Measurements from ENCODE around the gene BCL7B. TPM values are rescaled to one million over a fixed set of nuclear protein-coding genes. Genes with fewer than 3 reads are reported as not detected.
A peak's percentile ranks its signal among the peaks of the same experiment; 100 is the strongest.
"Not testable (repeated sequence)": the region's sequence is repeated elsewhere in the genome, so short reads cannot be mapped to it uniquely, and the experiment has no call there.

Gene BCL7B
- total RNA-seq, 2 donors from 2014 or later: 52.4 to 76.7 TPM

GRCh38 chr7:73532224-73532623 is 25.3 kb downstream of the BCL7B start:
- Mint-ChIP-seq H3K36me3 (ENCODE audit: low read depth) (peaks cover 23% of the 10 kb centered on the region), H3K4me1 (peaks cover 6% of the 10 kb centered on the region), H3K4me3 (no peak overlapping the region), H3K27me3 (no peaks in the 10 kb centered on the region), H3K27ac (no peak overlapping the region), H3K9me3 (no peaks in the 10 kb centered on the region)
- ATAC-seq (replicated peaks): no peak

GRCh38 chr7:73530800-73531199 is 26.7 kb downstream of the BCL7B start:
- no peak for ATAC-seq (replicated peaks)
- H3K27ac Mint-ChIP-seq: no peak overlapping the region

GRCh38 chr7:73526896-73527821 is 30.3 kb downstream of the BCL7B start:
- Mint-ChIP-seq H3K9me3 (no peaks in the 10 kb centered on the region), H3K4me3 (peak overlapping the region; percentile 47), H3K4me1 (peaks cover 24% of the 10 kb centered on the region), H3K27me3 (no peaks in the 10 kb centered on the region), H3K36me3 (ENCODE audit: low read depth) (peaks cover 6% of the 10 kb centered on the region), H3K27ac (peak overlapping the region; percentile 87)
- ATAC-seq (replicated peaks): no peak

More at GRCh38 chr7:73530800-73531199, 26.7 kb downstream of the BCL7B start:
- peaks cover 13% of the 10 kb centered on the region for H3K4me1 Mint-ChIP-seq
- no peaks in the 10 kb centered on the region for H3K9me3 Mint-ChIP-seq
- no peaks in the 10 kb centered on the region for H3K27me3 Mint-ChIP-seq
- no peak overlapping the region for H3K4me3 Mint-ChIP-seq
- H3K36me3 Mint-ChIP-seq (ENCODE audit: low read depth): peaks cover 9% of the 10 kb centered on the region

GRCh38 chr7:73526158-73526494 is 31.4 kb downstream of the BCL7B start:
- Mint-ChIP-seq H3K4me3 (peak overlapping the region; percentile 80), H3K36me3 (ENCODE audit: low read depth) (peaks cover 11% of the 10 kb centered on the region), H3K4me1 (peaks cover 24% of the 10 kb centered on the region)
- H3K27ac Mint-ChIP-seq; ATAC-seq (replicated peaks); H3K9me3 Mint-ChIP-seq; H3K27me3 Mint-ChIP-seq: not testable (repeated sequence)

- Mint-ChIP-seq H3K9me3 (no peaks in the 10 kb centered on the region), H3K4me3 (peak within 1 kb of the TSS; percentile 91), H3K36me3 (ENCODE audit: low read depth) (peaks cover 49% of the 10 kb centered on the region), H3K27me3 (no peaks in the 10 kb centered on the region), H3K27ac (peak within 1 kb of the TSS; percentile 97), H3K4me1 (peaks cover 35% of the 10 kb centered on the region)
- peak; percentile 94 for ATAC-seq (replicated peaks)
Observed at GRCh38 chr7:73522105-73522872, 35.2 kb downstream of the BCL7B start, which contains the start of gene BAZ1B. BAZ1B (minus strand) TSS chr7:73522293; CDS start chr7:73521933, 360 bp downstream.

- peak; percentile 61 for ATAC-seq (replicated peaks)
- H3K27ac Mint-ChIP-seq: peak overlapping the region; percentile 97
- H3K4me1 Mint-ChIP-seq: peaks cover 29% of the 10 kb centered on the region
- H3K4me3 Mint-ChIP-seq: peak overlapping the region; percentile 91
- peaks cover 55% of the 10 kb centered on the region for H3K36me3 Mint-ChIP-seq (ENCODE audit: low read depth)
- H3K9me3 Mint-ChIP-seq: no peaks in the 10 kb centered on the region
- no peaks in the 10 kb centered on the region for H3K27me3 Mint-ChIP-seq
Observed at GRCh38 chr7:73521636-73522104, 35.8 kb downstream of the BCL7B start.

GRCh38 chr7:73520673-73521635 is 36.5 kb downstream of the BCL7B start:
- Mint-ChIP-seq H3K4me1 (peaks cover 28% of the 10 kb centered on the region), H3K27ac (peak overlapping the region; percentile 92), H3K27me3 (no peaks in the 10 kb centered on the region), H3K9me3 (no peaks in the 10 kb centered on the region), H3K4me3 (peak overlapping the region; percentile 90), H3K36me3 (ENCODE audit: low read depth) (peaks cover 62% of the 10 kb centered on the region)
- no peak for ATAC-seq (replicated peaks)

- ATAC-seq (replicated peaks): no peak
- no peaks in the 10 kb centered on the region for H3K9me3 Mint-ChIP-seq
- no peaks in the 10 kb centered on the region for H3K27me3 Mint-ChIP-seq
- H3K4me1 Mint-ChIP-seq: peaks cover 25% of the 10 kb centered on the region
- H3K4me3 Mint-ChIP-seq: peak overlapping the region; percentile 90
- peak overlapping the region; percentile 92 for H3K27ac Mint-ChIP-seq
- peaks cover 71% of the 10 kb centered on the region for H3K36me3 Mint-ChIP-seq (ENCODE audit: low read depth)
Observed at GRCh38 chr7:73519867-73520672, 37.4 kb downstream of the BCL7B start.

GRCh38 chr7:73518470-73518869 is 39.0 kb downstream of the BCL7B start:
- Mint-ChIP-seq H3K36me3 (ENCODE audit: low read depth) (peaks cover 87% of the 10 kb centered on the region), H3K9me3 (no peaks in the 10 kb centered on the region), H3K4me3 (peak overlapping the region; percentile 90), H3K27me3 (no peaks in the 10 kb centered on the region), H3K27ac (peak overlapping the region; percentile 92), H3K4me1 (peaks cover 24% of the 10 kb centered on the region)
- no peak for ATAC-seq (replicated peaks)

- Mint-ChIP-seq H3K4me3 (peak overlapping the region; percentile 41), H3K27ac (peak overlapping the region; percentile 50)
Observed at GRCh38 chr7:73517241-73517995, 40.1 kb downstream of the BCL7B start.

GRCh38 chr7:73515178-73515577 is 42.3 kb downstream of the BCL7B start:
- no peak overlapping the region for H3K4me3 Mint-ChIP-seq
- no peaks in the 10 kb centered on the region for H3K9me3 Mint-ChIP-seq
- H3K27ac Mint-ChIP-seq: peak overlapping the region; percentile 76
- H3K27me3 Mint-ChIP-seq: no peaks in the 10 kb centered on the region
- ATAC-seq (replicated peaks): peak; percentile 50
- peaks cover 28% of the 10 kb centered on the region for H3K4me1 Mint-ChIP-seq
- H3K36me3 Mint-ChIP-seq (ENCODE audit: low read depth): peaks cover 100% of the 10 kb centered on the region

More at GRCh38 chr7:73517241-73517995, 40.1 kb downstream of the BCL7B start:
- peaks cover 94% of the 10 kb centered on the region for H3K36me3 Mint-ChIP-seq (ENCODE audit: low read depth)
- peaks cover 28% of the 10 kb centered on the region for H3K4me1 Mint-ChIP-seq
- no peak for ATAC-seq (replicated peaks)
- no peaks in the 10 kb centered on the region for H3K27me3 Mint-ChIP-seq
- no peaks in the 10 kb centered on the region for H3K9me3 Mint-ChIP-seq

GRCh38 chr7:73512018-73512780 is 45.3 kb downstream of the BCL7B start:
- no peaks in the 10 kb centered on the region for H3K9me3 Mint-ChIP-seq

More at GRCh38 chr7:73512018-73512780, 45.3 kb downstream of the BCL7B start:
- Mint-ChIP-seq H3K27ac (no peak overlapping the region), H3K27me3 (no peaks in the 10 kb centered on the region), H3K36me3 (ENCODE audit: low read depth) (peaks cover 100% of the 10 kb centered on the region), H3K4me3 (no peak overlapping the region), H3K4me1 (peaks cover 11% of the 10 kb centered on the region)
- ATAC-seq (replicated peaks): no peak

Data from activated T-helper 17 cell treated with anti-CD3 and anti-CD28 coated beads, Interleukin-2, amount 50 U/mL, for 72 hours (primary cell).